Measurements from ENCODE around the gene CMC1. TPM values are rescaled to one million over a fixed set of nuclear protein-coding genes. Genes with fewer than 3 reads are reported as not detected.

CMC1 gene
- total and polyA plus RNA-seq, 9 of the 15 experiments (the other 6 are each of a cell fraction or from before 2014, with no cell fraction given), result 15.9 to 74.6 (median 48.9) TPM

DNA sequence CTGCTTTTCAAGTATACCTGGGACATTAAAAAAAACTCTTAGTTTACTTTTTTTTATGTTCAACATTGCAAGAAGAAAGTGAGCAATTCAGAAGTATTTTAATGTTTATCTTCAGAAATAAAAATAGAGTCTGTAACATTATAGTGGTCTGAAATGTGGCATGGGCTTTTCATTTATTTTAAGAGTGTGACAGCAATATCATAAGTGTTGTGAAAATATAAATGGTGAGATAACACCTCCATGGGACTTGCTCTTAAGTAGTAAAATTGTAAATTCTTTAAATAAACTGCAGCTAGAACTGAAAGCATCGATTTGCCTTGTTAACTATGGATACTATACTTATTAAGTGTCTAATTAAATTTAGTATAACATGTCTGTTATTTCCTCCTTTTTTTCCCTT lies 58.3 kb downstream of the CMC1 start:
- ATAC-seq (no peak), FAIRE-seq (no peak), DNase-seq (ENCODE audit: extremely low read depth in 1 of 4, low spot score in 3 of 4) (no peak)
- H3K9ac ChIP-seq (ENCODE audit: insufficient read depth in 1 of 2, low read depth in 2 of 2, low read length in 2 of 2), result no peak overlapping the region
- in situ Hi-C loops (cut with MboI), result no loop called here
- no peaks in the 10 kb centered on the region for H3K27me3 ChIP-seq (ENCODE audit: control insufficient read depth in 2 of 2, insufficient read depth in 2 of 2, low read length in 2 of 2)
- H3K4me3 ChIP-seq, result no peak overlapping the region
- ChIA-PET POLR2A (no interaction called here), CTCF (ENCODE audit: low intra/inter-chr PET ratio) (no interaction called here)
- no peaks in the 10 kb centered on the region for H3K9me1 ChIP-seq (ENCODE audit: control insufficient read depth, insufficient read depth, low read length)
- no peaks in the 10 kb centered on the region for H4K20me1 ChIP-seq (replicated peaks; ENCODE audit: control insufficient read depth, insufficient read depth, low read length)
- no peaks in the 10 kb centered on the region for H3K79me2 ChIP-seq (ENCODE audit: control insufficient read depth, insufficient read depth, low read length)
- no peak overlapping the region for H3K4me2 ChIP-seq (ENCODE audit: insufficient read depth, low read length)
- H3K36me3 ChIP-seq (ENCODE audit: control insufficient read depth, insufficient read depth, low read length), result peaks cover 10% of the 10 kb centered on the region; the same call in 1 of the 3 replicates
- H3K4me1 ChIP-seq (replicated peaks in 1 of 2; ENCODE audit: control insufficient read depth in 2 of 2, insufficient read depth in 2 of 2, low read length in 2 of 2), result no peaks in the 10 kb centered on the region
- intact Hi-C loops (cut with micrococcal nuclease), result no loop called here
- H3K9me3 ChIP-seq (replicated peaks; ENCODE audit: control insufficient read depth, insufficient read depth, low read depth, low read length), result no peaks in the 10 kb centered on the region
- H3K27ac ChIP-seq (ENCODE audit: extremely low read depth, low read depth, low read length), result no peak overlapping the region
- 81% methylated on average over 1 of the region's 1 CpG for WGBS (ENCODE audit: insufficient coverage, low coverage, missing lambda C conversion rate)
- no TSS peak for BruUV-seq (replicated peaks)
- TF ChIP-seq HDAC6 (IDR thresholded peaks at IDR 0.05; ENCODE audit: low read depth, low read length), result no peak
- TF ChIP-seq SRSF3 (IDR thresholded peaks at IDR 0.05; ENCODE audit: insufficient read depth, low read length), result no peak
- TF ChIP-seq LCOR (CRISPR knock-in tag; IDR thresholded peaks at IDR 0.05), result no peak
- TF ChIP-seq ZNF324 (CRISPR knock-in tag; IDR thresholded peaks at IDR 0.05), result no peak
- TF ChIP-seq, protein P1, sequence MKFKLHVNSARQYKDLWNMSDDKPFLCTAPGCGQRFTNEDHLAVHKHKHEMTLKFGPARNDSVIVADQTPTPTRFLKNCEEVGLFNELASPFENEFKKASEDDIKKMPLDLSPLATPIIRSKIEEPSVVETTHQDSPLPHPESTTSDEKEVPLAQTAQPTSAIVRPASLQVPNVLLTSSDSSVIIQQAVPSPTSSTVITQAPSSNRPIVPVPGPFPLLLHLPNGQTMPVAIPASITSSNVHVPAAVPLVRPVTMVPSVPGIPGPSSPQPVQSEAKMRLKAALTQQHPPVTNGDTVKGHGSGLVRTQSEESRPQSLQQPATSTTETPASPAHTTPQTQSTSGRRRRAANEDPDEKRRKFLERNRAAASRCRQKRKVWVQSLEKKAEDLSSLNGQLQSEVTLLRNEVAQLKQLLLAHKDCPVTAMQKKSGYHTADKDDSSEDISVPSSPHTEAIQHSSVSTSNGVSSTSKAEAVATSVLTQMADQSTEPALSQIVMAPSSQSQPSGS (CRISPR knock-in tag; IDR thresholded peaks at IDR 0.05), result no peak
- no peak overlapping the region for H2AFZ ChIP-seq (ENCODE audit: low read depth, low read length)
